Endothelial cell of umbilical vein (primary cell): ENCODE data around the gene CLEC11A. TPM values are rescaled to one million over a fixed set of nuclear protein-coding genes. Genes with fewer than 3 reads are reported as not detected.
A peak's percentile ranks its signal among the peaks of the same experiment; 100 is the strongest.

Experiments used
- BruUV-seq: library from RNA; stranded (reverse); fragments of 400-500 nt; replicated peaks from 2 replicates; lab custom pipeline; 2021; lab: Mats Ljungman, UMichigan
- CTCF ChIA-PET: fragments of 300-600, 350-600 bp; sonication (Branson Sonifier 250); formaldehyde crosslinking; loops from one replicate; lab custom pipeline; 2021; ENCODE audit warnings: antibody characterized with exemption, inconsistent platforms; lab: Charles Lee
- POLR2A ChIA-PET: fragments of 300-600, 350-600 bp; sonication (Branson Sonifier 250); formaldehyde crosslinking; loops from one replicate; lab custom pipeline; 2021; ENCODE audit warnings: antibody characterized with exemption, inconsistent platforms; lab: Charles Lee
- DNase-seq: peaks from one replicate; pipeline ENCODE4 v3.0.0-alpha.2; 2011; ENCODE audit warnings: low read depth, low spot score
- FAIRE-seq: peaks from 2 replicates; lab custom pipeline; 2011; peaks lifted over from hg19 to GRCh38; lab: Jason Lieb, UNC
- H2AFZ ChIP-seq: 2 replicates; pipeline ENCODE4 v1.6.0; 2012; ENCODE audit warnings: low read depth, low read length, control low read depth, inconsistent platforms
- H3K27ac ChIP-seq: 2 replicates; pipeline ENCODE4 v1.5.1; 2011; ENCODE audit warnings: low read depth, mild to moderate bottlenecking, control low read depth, low read length, moderate library complexity; ENCODE audit not compliant: insufficient read depth
- H3K27me3 ChIP-seq, 2 experiments: 2 replicates each; pipeline versions ENCODE4 v1.6.0 to v1.6.1; 2011; ENCODE audit warnings: low read length in 2 of 2, mixed read lengths in 1 of 2; ENCODE audit not compliant: control insufficient read depth in 2 of 2, insufficient read depth in 2 of 2
- H3K36me3 ChIP-seq, 2 experiments: 2 replicates in 1 of 2; 3 replicates in 1 of 2; pipeline ENCODE4 v1.5.1; 2011; ENCODE audit warnings: low read length in 2 of 2, mild to moderate bottlenecking in 1 of 2, moderate library complexity in 1 of 2; ENCODE audit not compliant: control insufficient read depth in 2 of 2, insufficient read depth in 2 of 2; ENCODE audit errors: extremely low read depth in 1 of 2
- H3K4me1 ChIP-seq: 3 replicates; pipeline ENCODE4 v1.5.1; 2011; ENCODE audit warnings: mild to moderate bottlenecking, low read length; ENCODE audit not compliant: control insufficient read depth, insufficient read depth; ENCODE audit errors: extremely low read depth
- H3K4me2 ChIP-seq: 2 replicates; pipeline ENCODE4 v1.6.1; 2011; ENCODE audit warnings: low read length, control low read depth, mixed read lengths; ENCODE audit not compliant: insufficient read depth
- H3K4me3 ChIP-seq, 3 experiments: fragments of 200-600 bp in 1 of 3; sonication (generic), shearing (Covaris generic) in 1 of 3; replicated peaks in 1 of 3; 2 replicates each; pipeline ENCODE4 v1.5.1; 2011 to 2016; ENCODE audit warnings: control low read depth in 3 of 3, low read length in 3 of 3, mild to moderate bottlenecking in 2 of 3, inconsistent platforms in 1 of 3, low read depth in 1 of 3, moderate library complexity in 1 of 3; ENCODE audit not compliant: insufficient read depth in 1 of 3
- H3K79me2 ChIP-seq: 2 replicates; pipeline ENCODE4 v1.6.0; 2012; ENCODE audit warnings: low read length, inconsistent platforms; ENCODE audit not compliant: control insufficient read depth, insufficient read depth
- H3K9ac ChIP-seq: replicated peaks from 2 replicates; pipeline ENCODE3; 2011; ENCODE audit warnings: low read length, control low read depth; ENCODE audit not compliant: insufficient read depth; ENCODE audit errors: extremely low read depth
- H3K9me1 ChIP-seq: replicated peaks from 3 replicates; pipeline ENCODE4 v1.6.0; 2011; ENCODE audit warnings: mild to moderate bottlenecking, low read length; ENCODE audit not compliant: control insufficient read depth, insufficient read depth; ENCODE audit errors: extremely low read depth
- H3K9me3 ChIP-seq: replicated peaks from 2 replicates; pipeline ENCODE4 v1.5.1; 2012; ENCODE audit warnings: low read length, inconsistent platforms; ENCODE audit not compliant: control insufficient read depth, insufficient read depth
- H4K20me1 ChIP-seq: replicated peaks from 2 replicates; pipeline ENCODE3; 2011; ENCODE audit warnings: mild to moderate bottlenecking, low read length; ENCODE audit not compliant: control insufficient read depth, insufficient read depth; ENCODE audit errors: extremely low read depth
- CTCF ChIP-seq, 2 donors: IDR thresholded peaks; 1 replicate in 1 of 2; 2 replicates in 1 of 2; pipeline ENCODE4 v1.5.1; 2011; ENCODE audit warnings: low read length in 2 of 2, mild to moderate bottlenecking in 2 of 2, moderate library complexity in 2 of 2, control low read depth in 1 of 2, inconsistent platforms in 1 of 2, low read depth in 1 of 2; ENCODE audit not compliant: insufficient read depth in 1 of 2; ENCODE audit errors: extremely low read depth in 1 of 2
- FOS ChIP-seq: IDR thresholded peaks from 2 replicates; pipeline ENCODE4 v1.6.1; 2011; ENCODE audit warnings: mild to moderate bottlenecking, low read length, moderate library complexity, borderline replicate concordance; ENCODE audit not compliant: insufficient read depth
- JUN ChIP-seq: IDR thresholded peaks from 2 replicates; pipeline ENCODE4 v1.6.1; 2011; ENCODE audit warnings: borderline replicate concordance, low read depth; ENCODE audit not compliant: insufficient read length, insufficient read depth
- MAX ChIP-seq: IDR thresholded peaks from 2 replicates; pipeline ENCODE4 v1.6.1; 2011; ENCODE audit not compliant: insufficient read depth, insufficient read length
- POLR2A ChIP-seq: IDR thresholded peaks from 2 replicates; pipeline ENCODE4 v1.6.1; 2012; ENCODE audit warnings: low read depth, mild to moderate bottlenecking, control low read depth, low read length
- POLR2AphosphoS5 ChIP-seq: IDR thresholded peaks from 2 replicates; pipeline ENCODE4 v1.6.1; 2012; ENCODE audit warnings: low read depth, mild to moderate bottlenecking, control low read depth, low read length, moderate library complexity; ENCODE audit not compliant: insufficient read depth
- dilution Hi-C: fragments of 300-500 bp; cut with MboI; formaldehyde crosslinking; loops from one replicate; pipeline ENCODE4 v1.15.0; 2019; ENCODE audit warnings: low sequenced_read_pairs; ENCODE audit not compliant: extremely low pct_ligation_motif_present
- intact Hi-C: fragments of 100-400 bp; cut with micrococcal nuclease; formaldehyde crosslinking; loops from one replicate; pipeline ENCODE4 v1.10.0; 2022
- polyA plus RNA-seq, 4 experiments: library from polyadenylated mRNA; depleted of rRNA in 3 of 4; stranded (reverse) in 3 of 4; unstranded in 1 of 4; fragments of >200 nt; gene quantifications; 2 replicates each; pipeline versions ENCODE4 v1.2.1 to v1.2.3, GENCODE V29; 2011 to 2012; ENCODE audit warnings: missing spikeins in 1 of 4
- total RNA-seq: library from RNA; stranded (reverse); gene quantifications from 2 replicates; pipeline ENCODE4 v1.2.3, GENCODE V29; 2021

CLEC11A gene
- total and polyA plus RNA-seq, 2 donors (not counting 3 experiments of a cell fraction or from before 2014, with no cell fraction given) = 10.4 to 30.1 TPM

- peak overlapping the region; percentile 59 for H3K4me2 ChIP-seq
- H3K27me3 ChIP-seq = no peaks in the 10 kb centered on the region
- dilution Hi-C loops (no loop called here), intact Hi-C loops (loop anchor here (1.0 to 5.0 kb wide), 9 partner anchors 19 to 397 kb away; partner anchors contain the start of genes JOSD2, KCNC3 and NR1H2)
- H3K27ac ChIP-seq = no peak overlapping the region
- TF ChIP-seq MAX (peak; percentile 68), POLR2AphosphoS5 (no peak)
- no peaks in the 10 kb centered on the region for H4K20me1 ChIP-seq
- H3K9me1 ChIP-seq = no peaks in the 10 kb centered on the region
- H3K9me3 ChIP-seq = no peaks in the 10 kb centered on the region
- no peak for DNase-seq
- ChIA-PET POLR2A (interaction anchor here (1.3 kb wide), 1 partner anchor 81 kb away, joined by 5 read pairs; no protein-coding TSS in a partner anchor), CTCF (interaction anchor here (0.5 to 3.4 kb wide), 25 partner anchors 8 to 423 kb away, joined by 3 to 47 read pairs (median 4); partner anchors contain the start of gene KCNC3)
- H2AFZ ChIP-seq = peak overlapping the region; percentile 1
- H3K4me3 ChIP-seq = peak overlapping the region in 2 of 3 experiments; percentile 53 to 56
- H3K4me1 ChIP-seq = peaks cover 22% of the 10 kb centered on the region
- no peak overlapping the region for H3K9ac ChIP-seq
- no peak for FAIRE-seq
- no peaks in the 10 kb centered on the region for H3K79me2 ChIP-seq
- H3K36me3 ChIP-seq = no peaks in the 10 kb centered on the region
- no TSS peak for BruUV-seq
These were observed 764 bp downstream of the CLEC11A start for GRCh38 chr19:50723735-50724521.

- H3K9me3 ChIP-seq = no peaks in the 10 kb centered on the region
- no peaks in the 10 kb centered on the region for H3K9me1 ChIP-seq
- no TSS peak for BruUV-seq
- DNase-seq (peak; percentile 100), FAIRE-seq (peak; percentile 98)
- dilution Hi-C loops (no loop called here), intact Hi-C loops (loop anchor here (1.0 to 5.0 kb wide), 12 partner anchors 19 to 397 kb away; partner anchors contain the start of genes CTU1, JOSD2, KCNC3 and NR1H2)
- no peaks in the 10 kb centered on the region for H3K36me3 ChIP-seq
- peak overlapping the region; percentile 59 for H3K4me2 ChIP-seq
- no peaks in the 10 kb centered on the region for H3K79me2 ChIP-seq
- peak overlapping the region; percentile 40 to 84 (median 53) for H3K4me3 ChIP-seq
- no peaks in the 10 kb centered on the region for H3K27me3 ChIP-seq
- H3K9ac ChIP-seq = peak overlapping the region; percentile 71
- peak overlapping the region; percentile 32 for H3K27ac ChIP-seq
- peak overlapping the region; percentile 94 for H2AFZ ChIP-seq
- TF ChIP-seq POLR2A (peak; percentile 96), JUN (no peak), POLR2AphosphoS5 (peak; percentile 90), FOS (no peak), CTCF (IDR thresholded peaks at IDR 0.05; ENCODE audit: extremely low read depth in 1 of 2, insufficient read depth in 1 of 2, low read depth in 1 of 2, low read length in 2 of 2) (peak; percentile 79 to 90)
- ChIA-PET CTCF (interaction anchor here (0.5 to 3.4 kb wide), 29 partner anchors 9 to 423 kb away, joined by 3 to 47 read pairs (median 5); partner anchors contain the start of gene KCNC3), POLR2A (interaction anchor here (1.3 kb wide), 1 partner anchor 80 kb away, joined by 5 read pairs; no protein-coding TSS in a partner anchor)
- H4K20me1 ChIP-seq = no peaks in the 10 kb centered on the region
- peaks cover 22% of the 10 kb centered on the region for H3K4me1 ChIP-seq
These were observed 1.5 kb downstream of the CLEC11A start for GRCh38 chr19:50724522-50725217.
